ENCODE results near the gene JAML.
A peak's percentile ranks its signal among the peaks of the same experiment; 100 is the strongest.

JAML gene

DNA sequence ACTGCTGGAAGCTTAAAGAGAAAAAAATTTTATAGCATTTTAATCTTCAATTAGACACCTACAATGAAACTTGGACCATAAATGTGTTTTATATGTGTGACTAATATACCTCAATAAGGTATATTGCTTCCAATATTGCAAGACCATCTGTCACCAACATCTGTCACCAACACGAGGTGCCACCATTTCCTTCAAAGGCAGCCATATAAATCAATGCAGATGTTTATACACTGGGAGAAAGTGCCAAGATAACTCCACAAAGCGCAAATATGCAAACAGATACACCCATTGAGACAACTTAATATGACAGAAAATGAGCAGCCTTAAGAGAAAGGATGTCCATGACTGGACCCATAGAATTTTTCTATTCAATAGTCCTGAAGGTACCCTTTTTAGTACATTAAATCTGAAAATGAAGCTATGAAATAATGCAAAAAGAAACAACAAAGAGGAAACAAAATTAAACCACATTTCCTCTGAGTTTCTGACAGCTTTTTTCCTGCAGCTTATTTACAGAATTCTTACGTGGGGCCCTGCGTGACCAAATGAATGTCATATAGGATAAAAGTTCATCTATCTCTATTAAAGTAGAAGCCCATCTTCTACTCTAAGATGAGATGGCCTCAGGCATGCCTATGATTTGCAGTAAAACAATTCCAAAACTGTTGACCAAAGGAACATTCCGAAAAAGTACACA is 14.8 kb upstream of the JAML start:
- no peak for DNase-seq

DNA sequence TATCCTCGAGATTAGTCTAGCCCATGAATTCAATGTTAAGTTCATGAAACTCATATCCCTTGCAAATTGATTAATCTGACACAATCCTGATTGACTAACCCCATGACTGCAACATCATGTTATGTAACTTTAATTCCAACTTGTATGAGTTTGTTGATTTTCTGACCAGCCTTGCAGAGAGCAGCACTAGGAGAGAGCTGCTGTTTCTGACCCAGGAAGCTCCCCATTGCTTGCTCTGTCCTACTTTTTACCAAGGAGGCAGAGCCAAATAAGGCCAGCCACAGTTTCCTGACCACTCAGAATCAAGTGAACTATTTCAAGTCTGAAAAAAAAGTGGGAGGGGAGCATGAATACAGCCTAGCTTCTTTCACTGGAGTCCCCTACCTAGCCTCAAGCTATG is 14.1 kb upstream of the JAML start:
- DNase-seq: no peak

DNA sequence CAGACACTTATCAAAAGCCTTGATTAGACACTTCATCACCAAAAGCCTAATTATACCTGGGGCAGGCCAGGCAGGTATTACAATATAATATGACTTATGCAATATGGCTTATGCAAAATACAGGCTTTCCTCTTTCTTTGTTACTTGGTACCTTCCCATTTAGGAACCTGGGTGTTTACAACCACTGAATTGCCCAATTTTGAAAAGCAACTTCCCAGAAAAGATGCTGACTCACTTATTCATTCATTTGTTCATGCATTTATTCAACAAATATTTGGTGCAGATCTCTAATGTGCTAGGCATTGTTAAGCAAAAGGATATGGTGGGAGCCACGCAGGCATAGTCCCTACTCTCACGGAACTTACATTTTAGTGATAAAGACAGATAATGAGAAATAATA is 13.6 kb upstream of the JAML start:
- no peak for DNase-seq

DNA sequence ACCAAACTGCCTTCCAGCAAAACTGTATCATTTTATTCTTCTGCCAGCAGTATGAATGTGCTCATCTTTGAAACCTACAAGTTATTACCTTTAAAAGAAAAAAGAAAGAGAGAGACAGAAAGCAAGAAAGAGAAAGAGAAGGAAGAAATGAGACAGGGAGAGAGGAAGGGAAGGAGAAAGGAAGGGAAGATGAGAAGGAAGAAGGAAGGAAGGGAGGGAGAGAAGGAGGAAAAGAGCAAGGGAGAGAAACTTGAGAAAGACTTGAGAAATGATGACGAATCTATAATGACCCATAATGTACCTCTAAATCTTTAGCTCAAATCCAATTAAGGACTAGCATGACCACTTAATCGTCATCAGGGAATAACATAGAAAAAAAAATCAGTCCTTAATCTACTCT is 11.4 kb upstream of the JAML start:
- no peak for DNase-seq

DNA sequence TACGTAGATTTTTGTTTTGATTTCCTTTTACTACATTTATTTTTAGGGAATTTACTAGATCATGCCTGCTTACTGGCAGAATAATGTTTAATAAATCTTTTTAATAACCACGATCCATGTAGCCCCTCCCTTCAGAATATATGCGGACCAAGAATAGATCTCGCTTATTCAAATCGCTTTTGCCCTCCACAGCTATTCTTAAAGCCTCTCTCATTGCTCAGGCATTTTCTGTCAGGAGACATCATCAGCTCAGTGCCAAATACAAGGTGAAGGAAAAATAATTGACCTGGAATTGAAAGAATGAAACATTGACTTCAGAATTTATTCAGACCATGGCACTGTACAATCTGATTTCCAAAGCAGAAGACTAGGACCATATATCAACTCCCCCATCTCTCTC is 10.0 kb upstream of the JAML start:
- DNase-seq: no peak

DNA sequence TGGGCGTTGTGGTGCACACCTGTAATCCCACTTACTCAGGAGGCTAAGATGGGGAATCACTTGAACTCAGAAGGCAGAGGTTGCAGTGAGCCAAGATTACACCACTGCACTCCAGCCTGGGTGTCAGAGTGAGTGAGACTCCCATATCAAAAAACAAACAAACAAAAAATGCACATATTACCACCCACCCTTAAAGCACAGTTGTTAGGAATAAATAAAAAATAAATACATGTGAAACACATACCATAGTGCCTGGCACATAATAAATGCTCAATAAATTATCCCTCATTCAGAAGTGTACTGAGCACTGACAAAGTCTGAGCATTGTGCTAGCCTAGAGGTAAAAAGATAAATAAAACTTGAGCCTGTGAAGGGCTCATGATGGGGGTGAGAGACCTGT is 9.0 kb upstream of the JAML start:
- DNase-seq: no peak

DNA sequence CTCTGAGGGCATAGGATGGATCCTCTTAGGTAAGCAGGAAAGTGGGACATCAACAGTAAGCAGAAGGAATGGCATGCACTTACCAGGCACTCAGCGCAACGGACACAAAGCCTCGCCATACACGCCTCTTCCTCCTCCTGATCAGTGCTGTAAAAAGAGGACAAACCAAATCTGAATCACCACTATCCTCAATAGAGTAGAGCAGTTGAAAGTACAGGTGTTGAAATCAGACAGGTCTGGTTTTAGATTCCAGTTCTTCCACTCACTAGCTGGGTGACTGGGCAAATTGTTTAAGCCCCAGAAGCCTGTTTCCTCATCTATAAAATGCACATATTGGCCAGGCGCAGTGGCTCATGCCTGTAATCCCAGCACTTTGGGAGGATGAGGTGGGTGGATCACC is 8.6 kb upstream of the JAML start:
- no peak for DNase-seq

DNA sequence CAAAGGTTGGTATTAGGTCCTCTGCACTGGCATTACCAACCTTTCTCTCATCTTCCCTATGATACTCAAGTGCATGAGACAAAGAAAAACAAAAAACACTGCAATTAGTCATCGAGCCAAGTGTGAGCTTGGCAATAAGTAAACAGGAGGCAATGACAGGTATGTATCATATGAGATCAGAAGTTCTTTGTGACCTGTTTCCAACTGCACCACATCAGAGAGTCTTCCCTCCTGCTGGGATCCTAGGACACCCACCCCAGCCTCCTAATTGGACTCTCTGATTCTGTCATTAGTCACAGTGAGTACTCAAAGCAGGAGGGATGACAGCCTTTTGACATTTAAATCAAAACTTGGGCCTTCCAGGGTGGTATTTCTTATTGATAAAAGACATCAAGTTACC is 7.8 kb upstream of the JAML start:
- peak; percentile 78 for DNase-seq

DNA sequence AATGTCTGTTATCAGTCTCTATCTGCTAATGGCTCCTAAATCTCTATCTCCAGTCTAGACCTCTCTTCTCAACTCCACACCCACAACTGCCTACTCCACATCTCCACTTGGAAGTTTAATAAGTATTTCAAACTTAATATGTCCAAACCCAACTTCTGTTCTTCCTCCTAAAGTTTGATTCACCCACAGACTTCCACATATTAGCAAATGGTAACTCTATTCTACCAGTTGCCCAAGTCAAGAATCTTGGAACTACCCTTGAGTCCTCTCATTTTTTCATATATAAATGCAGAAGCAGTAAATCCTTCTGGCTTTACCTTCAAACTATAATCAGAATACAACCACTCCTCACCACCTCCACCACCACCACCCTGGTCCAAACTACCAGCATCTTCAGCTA is 6.7 kb upstream of the JAML start:
- DNase-seq: no peak

DNA sequence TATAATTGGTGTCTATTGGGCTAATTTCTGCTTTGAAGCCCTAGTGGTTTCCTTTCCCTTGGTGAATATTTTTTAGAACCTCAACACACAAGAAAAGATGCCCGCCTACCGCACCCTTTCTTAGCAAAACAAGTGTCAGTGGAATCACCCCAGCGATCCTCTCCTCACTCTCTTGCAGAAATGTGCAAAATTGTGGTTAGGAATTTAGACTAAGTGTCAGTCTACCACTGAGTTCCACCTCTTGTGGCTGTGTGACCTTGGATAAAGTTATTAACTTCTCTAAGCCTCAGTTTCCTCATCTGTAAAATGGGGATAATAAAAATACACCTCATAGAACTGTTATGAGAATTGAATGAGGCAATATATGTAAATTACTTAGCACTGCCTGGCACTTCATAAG is 5.3 kb upstream of the JAML start:
- DNase-seq: peak; percentile 74

DNA sequence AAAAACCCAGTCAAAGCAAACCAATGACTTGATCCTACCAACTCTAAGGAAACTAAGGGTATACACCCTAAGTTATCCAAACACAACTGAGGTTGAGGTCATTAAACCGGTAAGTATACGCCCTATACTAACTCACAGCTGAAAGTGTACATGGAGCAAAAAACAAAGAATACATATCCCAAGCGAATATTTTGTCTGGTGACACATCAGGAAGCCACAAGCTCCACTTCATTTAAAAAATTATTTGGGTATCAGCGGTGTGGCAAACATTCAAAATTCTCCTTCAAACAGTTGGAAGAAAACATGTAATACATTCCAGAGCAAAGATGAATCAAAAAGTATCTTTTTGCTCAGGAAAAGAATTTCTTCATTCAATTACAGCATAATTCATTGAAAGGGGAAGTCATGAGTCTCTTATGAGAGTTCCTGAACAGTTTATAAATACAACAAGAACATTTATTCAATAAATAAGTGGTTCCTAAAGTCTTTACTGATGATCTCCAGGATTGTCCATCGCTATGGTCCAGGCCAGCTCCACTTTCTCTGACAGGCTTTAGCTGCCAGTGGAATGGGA is 4.5 kb upstream of the JAML start:
- DNase-seq: no peak

DNA sequence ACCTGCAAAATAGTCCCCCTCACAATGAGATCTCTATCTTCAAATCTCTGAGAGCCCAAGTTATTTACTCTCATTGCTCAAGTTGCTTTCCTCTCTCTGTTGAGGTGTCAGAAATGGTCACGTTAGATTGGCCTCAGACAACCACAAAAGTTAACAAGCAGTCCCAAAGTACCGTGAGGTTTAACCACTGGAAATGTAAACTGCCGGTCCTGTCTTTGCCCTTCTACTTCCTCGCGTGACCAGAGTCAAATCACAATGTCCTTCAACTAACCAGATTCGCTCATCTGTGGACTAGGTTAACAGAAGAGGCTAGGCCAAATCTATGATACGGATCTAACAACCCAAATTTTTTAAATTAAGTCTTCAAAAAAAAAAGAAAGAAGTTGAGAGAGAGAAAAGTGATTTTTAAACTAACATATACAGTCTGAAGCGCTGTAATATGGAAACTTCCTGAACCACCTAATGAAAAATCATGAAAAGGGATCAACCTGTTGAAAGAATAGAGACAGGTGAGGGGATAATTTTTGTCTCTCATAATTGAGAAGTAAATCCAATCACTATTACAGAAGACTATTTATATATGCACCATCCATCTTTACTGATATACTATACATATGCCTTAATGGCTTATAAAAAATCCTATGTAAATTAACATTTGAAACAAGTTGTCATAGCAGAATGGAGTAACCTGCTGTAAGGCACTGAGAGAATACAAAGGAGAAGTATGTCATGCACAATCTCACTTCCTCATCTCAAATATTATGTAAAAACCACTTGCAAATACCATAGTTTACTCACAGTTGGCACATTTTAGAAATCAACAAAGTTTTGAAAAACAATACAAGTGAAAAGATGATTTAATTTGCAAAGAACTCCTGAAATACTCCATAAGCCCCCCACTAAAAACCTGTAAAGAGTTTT is 3.3 kb upstream of the JAML start:
- DNase-seq: no peak

DNA sequence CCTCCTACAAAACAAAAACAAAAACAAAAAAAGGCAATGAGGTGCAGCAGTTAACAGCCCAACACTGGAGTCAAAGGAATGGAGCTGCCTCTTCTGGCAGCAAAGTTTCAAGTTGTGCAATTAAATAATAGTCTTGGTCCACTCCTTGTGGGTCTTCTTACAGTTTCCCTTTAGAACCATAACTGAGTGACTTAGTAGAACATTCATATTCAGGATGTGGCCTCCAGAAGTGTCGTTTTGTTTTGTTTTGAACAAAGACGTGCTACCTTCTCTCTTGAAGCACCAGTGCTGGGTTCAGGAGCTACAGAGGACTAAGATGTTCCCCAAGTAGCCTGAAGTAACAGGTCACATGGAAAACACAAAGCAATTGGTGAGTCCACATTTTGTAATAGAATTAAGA is 2.0 kb upstream of the JAML start:
- DNase-seq: no peak

DNA sequence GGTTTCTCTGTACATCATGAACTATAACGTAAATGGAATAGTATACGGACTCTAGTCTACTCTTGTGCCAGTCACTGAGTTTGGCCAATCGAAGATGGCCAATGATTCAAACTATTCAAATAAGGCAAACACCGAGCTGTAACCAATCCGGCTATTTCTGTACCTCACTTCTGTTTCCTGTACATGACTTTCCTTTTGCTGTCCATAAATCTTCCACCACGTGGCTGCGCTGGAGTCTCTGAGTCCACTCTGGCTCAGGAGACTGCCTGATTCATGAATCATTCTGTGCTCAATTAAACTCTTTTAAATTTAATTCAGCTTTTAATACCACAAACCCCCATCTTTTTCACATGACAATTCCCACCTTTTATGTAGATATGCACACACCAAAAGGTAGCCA is 1.5 kb upstream of the JAML start:
- DNase-seq: no peak

DNA sequence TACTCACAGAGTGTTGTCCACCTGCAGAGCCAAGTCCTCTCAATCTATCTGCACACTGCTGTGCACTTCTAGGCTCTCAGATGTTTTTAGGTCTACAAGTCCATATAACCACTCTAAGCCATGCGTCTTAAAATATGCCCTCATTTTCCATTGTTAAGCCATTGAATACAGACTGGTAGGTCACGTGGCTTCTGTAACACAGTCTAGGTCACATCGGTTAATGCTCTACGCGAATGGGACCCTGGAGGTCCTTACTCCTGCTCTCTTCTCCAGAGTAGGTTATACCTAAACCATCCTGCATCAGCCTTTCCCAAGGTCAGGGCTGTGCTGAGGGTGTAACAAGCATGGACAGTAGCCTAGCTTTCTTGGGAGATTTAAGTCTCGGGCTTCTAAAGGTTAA is 819 bp downstream of the JAML start:
- no peak for DNase-seq

DNA sequence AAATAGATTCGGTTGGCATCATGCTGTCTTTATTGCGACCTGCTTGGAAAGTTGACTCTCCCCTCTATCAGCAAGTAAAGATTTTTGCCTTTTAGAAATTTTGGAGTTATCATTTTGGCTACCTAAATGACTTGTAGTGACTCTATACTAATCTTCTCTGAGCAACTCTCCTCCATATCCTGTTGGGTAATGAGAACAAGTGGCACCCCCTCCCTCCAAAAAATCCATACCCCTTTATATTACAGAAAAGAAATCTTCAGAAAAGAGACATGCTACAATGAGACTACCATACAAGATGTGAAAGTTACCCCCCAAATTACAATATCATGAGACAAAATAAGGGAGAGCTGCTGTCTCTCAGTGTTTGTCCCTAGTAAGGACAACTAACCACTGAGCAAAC is 1.2 kb downstream of the JAML start:
- DNase-seq: no peak

DNA sequence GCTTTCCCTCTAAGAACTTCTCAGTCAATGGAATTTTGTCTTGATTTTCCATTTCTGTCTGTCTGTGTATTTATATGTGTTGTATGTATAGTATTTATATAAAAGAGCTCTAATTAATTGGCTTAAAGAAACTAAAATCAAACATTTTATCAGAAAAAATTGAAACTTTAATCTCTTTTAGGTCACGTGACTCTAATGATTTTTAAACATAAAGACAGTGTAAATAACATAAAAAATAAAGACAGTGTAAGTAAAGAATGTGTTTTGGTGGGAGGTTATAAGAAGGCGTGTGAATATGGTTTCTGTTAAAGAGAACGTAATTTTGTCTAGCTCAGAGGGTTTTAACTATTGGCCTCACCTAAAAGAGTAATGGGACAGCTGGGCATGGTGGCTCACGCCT is 2.4 kb downstream of the JAML start:
- DNase-seq: no peak

DNA sequence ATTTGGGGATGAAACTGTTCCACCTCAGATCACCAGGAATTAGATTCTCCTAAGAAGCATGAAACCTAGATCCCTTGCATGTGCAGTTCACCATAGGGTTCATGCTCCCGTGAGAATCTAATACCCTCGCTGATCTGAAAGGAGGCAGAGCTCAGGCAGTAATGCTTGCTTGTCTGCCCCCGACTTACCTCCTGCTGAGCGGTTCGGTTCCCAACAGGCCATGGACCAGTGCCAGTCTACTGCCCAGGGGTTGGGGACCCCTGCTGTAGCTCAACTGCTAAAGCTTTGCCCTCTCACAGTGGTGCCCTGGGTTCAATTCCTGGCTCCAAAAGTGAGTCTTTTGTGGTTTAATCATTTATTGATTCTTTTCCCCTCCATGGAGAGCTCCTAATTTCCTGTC is 3.4 kb downstream of the JAML start:
- no peak for DNase-seq

DNA sequence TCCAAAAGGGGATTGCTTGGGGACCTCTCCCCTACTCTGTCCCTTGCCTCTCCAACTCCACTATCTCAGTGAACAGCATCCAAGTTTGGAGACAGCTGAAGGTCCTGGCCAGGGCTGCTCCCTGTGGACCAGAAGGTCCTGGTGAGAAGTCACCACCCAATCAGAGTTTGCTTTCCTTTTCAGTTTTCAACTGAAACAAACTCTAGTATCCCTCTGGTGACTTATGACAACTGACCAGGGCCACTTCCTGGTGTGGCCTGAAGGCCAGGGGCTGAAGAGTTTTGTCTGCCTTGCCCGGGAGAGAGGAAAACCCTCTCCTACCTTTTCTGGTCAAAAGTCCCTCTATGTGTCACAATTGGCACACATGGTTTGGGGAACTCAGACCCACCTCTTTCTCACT is 5.1 kb downstream of the JAML start:
- DNase-seq: no peak

DNA sequence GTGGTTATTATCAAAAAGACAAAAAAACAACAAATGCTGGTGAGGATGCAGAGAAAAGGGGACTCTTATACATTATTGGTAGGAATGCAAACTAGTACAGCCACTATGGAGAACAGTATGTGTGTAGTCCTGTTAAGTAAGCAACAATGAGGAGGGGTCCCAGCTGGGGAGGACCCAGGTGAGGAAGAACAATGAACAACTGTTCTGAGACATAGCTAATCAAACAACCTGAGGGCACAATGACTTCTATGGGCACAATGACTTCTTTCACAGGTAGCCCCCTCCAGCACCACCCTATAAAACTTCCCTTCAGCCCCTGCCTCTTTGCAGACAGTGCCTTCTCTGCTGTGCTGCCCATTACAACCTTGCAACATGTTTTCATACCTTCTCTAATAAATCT is 5.6 kb downstream of the JAML start:
- no peak for DNase-seq

DNA sequence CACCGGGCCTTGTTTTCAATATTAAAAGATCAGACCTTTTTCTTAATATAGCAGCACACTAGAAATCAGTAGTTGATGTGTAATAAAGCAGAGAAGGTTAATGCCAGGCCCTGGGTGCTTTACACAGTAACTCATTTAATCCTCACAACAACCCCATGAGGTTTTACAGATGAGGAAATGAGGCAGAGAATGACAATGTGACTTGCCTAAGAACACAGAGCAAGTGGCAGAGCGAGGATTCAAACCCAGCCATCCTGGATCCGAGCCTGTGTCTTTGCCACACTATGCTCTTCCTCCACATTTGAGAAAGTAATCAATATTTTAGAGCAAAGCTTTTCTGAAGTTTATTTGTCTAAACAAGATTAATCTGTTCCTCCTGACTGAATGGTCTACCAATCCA is 7.2 kb downstream of the JAML start:
- DNase-seq: no peak

DNA sequence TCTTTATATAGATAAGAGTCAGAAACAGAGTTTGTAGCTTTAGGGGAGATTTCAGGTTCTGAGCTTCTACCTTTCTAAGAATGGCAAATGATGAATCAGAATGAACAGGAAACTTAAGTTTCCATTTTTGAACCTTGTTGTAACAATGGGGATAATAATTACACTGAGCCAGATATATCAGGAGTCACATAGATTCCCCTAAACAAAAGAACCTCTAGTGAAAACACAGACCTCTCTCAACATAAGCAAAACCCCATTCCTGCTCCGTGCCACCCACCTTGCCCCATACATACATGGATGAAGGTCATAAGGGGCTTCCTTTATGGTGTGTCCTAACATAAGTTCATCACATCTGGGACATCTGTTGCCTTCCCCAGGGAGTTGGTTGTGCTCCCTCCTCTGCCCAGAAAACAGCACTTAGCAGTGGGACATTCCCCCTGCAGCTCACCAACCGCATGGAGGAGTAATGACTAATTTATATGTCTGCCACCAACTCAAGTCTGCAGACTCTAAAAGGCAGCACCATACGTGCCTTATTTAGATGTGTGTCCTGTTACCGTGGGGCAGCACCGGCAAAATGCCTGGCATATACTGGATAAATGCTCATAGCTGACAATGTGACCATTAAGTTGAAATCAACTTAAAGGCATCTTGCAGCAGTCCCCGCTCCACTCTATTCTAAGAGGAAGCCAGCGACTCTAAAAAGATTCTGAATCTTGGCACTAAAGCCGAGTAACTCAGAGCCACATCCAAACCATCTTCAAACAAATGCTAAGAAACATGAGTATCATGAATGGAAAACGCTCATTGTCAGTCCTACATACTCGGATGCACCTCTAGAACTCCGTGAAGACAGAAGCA is 8.0 kb downstream of the JAML start:
- peak; percentile 84 for DNase-seq

DNA sequence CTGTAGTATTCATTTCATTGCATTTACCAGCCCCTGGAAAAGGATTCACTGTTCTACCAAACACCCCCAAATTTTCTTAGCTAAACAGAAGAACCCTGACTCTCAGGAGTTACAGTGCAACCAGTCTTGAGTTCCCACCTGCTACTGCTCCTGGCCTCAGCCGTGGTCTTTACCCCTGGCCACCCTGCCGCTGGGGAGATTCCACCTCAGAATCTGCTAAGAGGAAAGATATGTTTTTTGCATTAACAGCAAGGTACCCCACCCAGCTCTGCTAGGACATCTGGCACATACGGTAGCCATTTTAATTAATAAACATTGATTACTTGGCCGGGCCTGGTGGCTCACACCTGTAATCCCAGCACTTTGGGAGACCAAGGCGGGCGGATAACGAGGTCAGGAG is 9.0 kb downstream of the JAML start:
- no peak for DNase-seq
